Activated naive CD8-positive, alpha-beta T cell treated with anti-CD3 and anti-CD28 coated beads, Interleukin-2, amount 50 U/mL, for 24 hours (primary cell): ENCODE data around the gene MAGOH.

Experiments
- ATAC-seq: fragments of 150-1000 bp; cut with Tn5 transposase; one replicate; pipeline ENCODE4 v1.10.0; 2021
- DNase-seq: peaks from one replicate; pipeline ENCODE4 v3.0.0; 2021
- H3K27ac Mint-ChIP-seq: one replicate; pipeline ENCODE4 v1.8.0; 2021; ENCODE audit warnings: mild to moderate bottlenecking, mixed read lengths
- H3K27me3 Mint-ChIP-seq: one replicate; pipeline ENCODE4 v1.8.0; 2021; ENCODE audit warnings: mixed read lengths
- H3K36me3 Mint-ChIP-seq: one replicate; pipeline ENCODE4 v1.8.0; 2021; ENCODE audit warnings: low read depth, mixed read lengths
- H3K4me1 Mint-ChIP-seq: one replicate; pipeline ENCODE4 v1.8.0; 2021; ENCODE audit warnings: mixed read lengths
- H3K4me3 Mint-ChIP-seq: one replicate; pipeline ENCODE4 v1.8.0; 2021; ENCODE audit warnings: mild to moderate bottlenecking, moderate library complexity, mixed read lengths
- H3K9me3 Mint-ChIP-seq: one replicate; pipeline ENCODE4 v1.8.0; 2021; ENCODE audit warnings: mixed read lengths

Gene MAGOH

DNA sequence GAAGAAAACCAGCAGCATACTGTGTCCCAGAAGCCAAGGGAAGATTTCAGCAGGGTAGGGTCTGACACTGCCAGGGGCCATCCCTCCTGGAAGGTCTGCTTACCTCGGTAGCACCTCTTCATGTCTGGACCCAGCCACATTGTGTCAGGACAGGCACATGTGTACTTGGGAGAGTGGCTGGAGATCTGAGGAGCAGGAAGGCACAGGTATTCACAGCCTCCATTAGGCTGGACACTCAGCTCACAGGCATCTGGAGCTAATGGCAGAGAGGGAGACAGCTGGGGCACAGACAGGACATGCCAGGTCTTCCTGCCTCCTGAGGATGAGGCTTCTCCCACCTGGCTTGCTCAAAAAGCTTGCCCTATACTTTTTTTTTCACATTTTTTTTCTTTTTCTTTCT, 19.9 kb upstream of the MAGOH start:
- H3K4me3 Mint-ChIP-seq = no peak overlapping the region
- peaks cover 63% of the 10 kb centered on the region for H3K36me3 Mint-ChIP-seq
- no peak overlapping the region for H3K27ac Mint-ChIP-seq
- DNase-seq (no peak), ATAC-seq (no peak)
- H3K9me3 Mint-ChIP-seq = no peaks in the 10 kb centered on the region
- no peaks in the 10 kb centered on the region for H3K4me1 Mint-ChIP-seq
- no peaks in the 10 kb centered on the region for H3K27me3 Mint-ChIP-seq

DNA sequence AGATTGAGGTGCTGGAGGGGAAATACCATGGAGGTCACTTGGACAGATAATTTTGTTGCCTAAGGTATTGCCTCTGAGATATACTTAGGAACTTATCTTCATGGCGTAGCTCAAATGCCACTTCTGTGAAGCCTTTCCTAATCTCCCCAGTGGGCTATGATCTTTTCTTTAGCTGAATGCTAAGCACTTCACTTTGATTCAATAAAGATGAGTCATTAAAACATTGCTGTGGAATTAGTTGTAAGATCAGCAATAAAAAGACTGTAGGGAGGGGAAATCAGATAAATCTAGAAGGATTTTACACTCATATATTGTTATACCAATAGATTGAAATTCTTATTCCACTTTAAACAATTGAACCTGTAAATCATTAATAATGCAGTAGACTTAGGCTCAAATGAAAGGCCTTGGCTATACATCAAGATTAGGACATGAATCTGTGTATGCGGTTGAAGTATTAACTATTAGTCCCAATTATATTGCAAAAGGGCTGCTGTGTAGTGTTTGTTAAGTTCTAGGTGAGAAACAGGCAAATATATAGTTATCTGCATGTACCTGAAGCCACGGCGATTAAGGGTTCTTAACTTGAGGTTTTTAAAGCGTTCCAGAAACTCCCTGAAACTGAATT, 19.2 kb upstream of the MAGOH start:
- H3K9me3 Mint-ChIP-seq = no peaks in the 10 kb centered on the region
- no peaks in the 10 kb centered on the region for H3K27me3 Mint-ChIP-seq
- DNase-seq (no peak), ATAC-seq (no peak)
- H3K36me3 Mint-ChIP-seq = peaks cover 64% of the 10 kb centered on the region
- H3K4me1 Mint-ChIP-seq = no peaks in the 10 kb centered on the region
- H3K27ac Mint-ChIP-seq = peak overlapping the region; percentile 30
- no peak overlapping the region for H3K4me3 Mint-ChIP-seq

GRCh38 chr1:53256511-53257453, 18.5 kb upstream of the MAGOH start:
- DNase-seq (no peak), ATAC-seq (no peak)
- Mint-ChIP-seq H3K27me3 (no peaks in the 10 kb centered on the region), H3K4me1 (no peaks in the 10 kb centered on the region), H3K9me3 (no peaks in the 10 kb centered on the region), H3K4me3 (no peak overlapping the region), H3K36me3 (peaks cover 66% of the 10 kb centered on the region), H3K27ac (peak overlapping the region; percentile 30)

DNA sequence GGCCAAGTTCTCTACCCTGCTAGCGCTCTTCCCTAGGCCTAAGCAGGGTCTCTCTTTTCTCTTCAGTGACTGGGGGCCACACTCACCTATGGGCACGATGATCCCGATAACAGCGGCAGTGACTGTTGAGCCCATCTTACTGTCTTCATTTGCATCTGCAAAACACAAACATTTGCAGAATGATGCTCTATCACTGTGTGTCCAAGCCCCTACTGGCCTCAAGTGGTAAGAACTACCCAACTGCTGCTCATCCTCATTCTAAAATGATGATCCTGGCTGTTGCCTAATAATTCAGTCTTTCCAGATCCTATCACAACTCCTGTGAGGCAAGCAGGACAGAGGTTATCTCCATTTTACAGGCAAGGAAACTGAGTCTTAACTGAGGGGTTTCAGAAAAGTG, 16.7 kb upstream of the MAGOH start:
- DNase-seq (no peak), ATAC-seq (no peak)
- peaks cover 66% of the 10 kb centered on the region for H3K36me3 Mint-ChIP-seq
- H3K4me1 Mint-ChIP-seq = no peaks in the 10 kb centered on the region
- no peaks in the 10 kb centered on the region for H3K9me3 Mint-ChIP-seq
- H3K4me3 Mint-ChIP-seq = no peak overlapping the region
- H3K27ac Mint-ChIP-seq = no peak overlapping the region
- H3K27me3 Mint-ChIP-seq = no peaks in the 10 kb centered on the region

DNA sequence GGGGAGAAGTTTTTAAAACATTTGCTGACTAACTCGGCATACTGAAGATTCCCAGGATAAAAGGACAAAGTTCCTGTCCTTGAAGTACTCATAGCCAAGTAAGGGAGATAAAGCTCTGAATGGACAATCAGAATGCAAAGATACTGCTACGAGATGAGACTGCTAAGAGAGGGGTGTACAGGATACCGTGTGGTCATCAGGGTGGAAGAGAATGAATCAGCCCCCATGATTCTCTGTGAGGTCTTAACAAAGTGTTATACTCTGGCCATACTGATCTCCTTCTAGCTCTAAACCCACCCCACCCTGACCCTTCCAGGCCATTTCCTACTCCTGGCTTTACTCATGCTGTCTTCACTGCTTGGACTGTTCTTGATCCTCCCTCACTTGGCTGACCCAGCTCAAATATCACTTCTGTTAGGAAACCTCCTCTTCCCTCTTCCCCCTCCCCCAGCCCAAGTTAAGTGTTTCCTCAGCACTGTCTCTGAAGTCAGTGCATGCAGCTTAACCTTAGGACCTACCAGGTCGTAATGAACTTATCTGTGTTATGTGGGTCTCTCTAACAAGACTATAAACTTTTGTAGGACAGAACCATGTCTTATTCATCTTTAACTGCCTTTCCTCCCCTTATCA, 15.8 kb upstream of the MAGOH start:
- H3K4me3 Mint-ChIP-seq = no peak overlapping the region

GRCh38 chr1:53250325-53250724, 12.0 kb upstream of the MAGOH start:
- no peak overlapping the region for H3K27ac Mint-ChIP-seq
- H3K4me3 Mint-ChIP-seq = no peak overlapping the region
- no peaks in the 10 kb centered on the region for H3K9me3 Mint-ChIP-seq
- DNase-seq (no peak), ATAC-seq (no peak)
- peaks cover 54% of the 10 kb centered on the region for H3K36me3 Mint-ChIP-seq
- no peaks in the 10 kb centered on the region for H3K4me1 Mint-ChIP-seq
- no peaks in the 10 kb centered on the region for H3K27me3 Mint-ChIP-seq

More for the DNA sequence above, 15.8 kb upstream of the MAGOH start:
- Mint-ChIP-seq H3K27me3 (no peaks in the 10 kb centered on the region), H3K4me1 (no peaks in the 10 kb centered on the region), H3K36me3 (peaks cover 62% of the 10 kb centered on the region), H3K9me3 (no peaks in the 10 kb centered on the region), H3K27ac (no peak overlapping the region)
- ATAC-seq (no peak), DNase-seq (no peak)

DNA sequence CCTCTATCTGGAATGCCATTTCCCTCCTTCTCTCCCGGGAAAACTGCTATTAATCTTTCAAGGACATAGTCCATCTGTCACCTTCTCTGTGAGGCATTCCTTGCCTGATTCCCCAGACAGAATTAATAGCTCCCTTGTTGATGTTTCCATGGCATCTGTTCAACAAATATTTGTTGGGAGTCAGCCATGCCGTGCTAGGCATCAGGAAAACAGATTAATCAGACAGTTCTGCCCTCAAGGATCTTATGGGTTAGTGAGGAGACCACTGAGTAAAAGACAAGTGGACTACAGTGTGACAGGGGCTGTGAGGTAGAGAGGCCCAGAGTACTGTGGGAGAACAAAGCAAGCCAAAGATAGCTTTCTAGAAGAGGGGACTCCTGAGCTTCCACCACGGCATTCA, 11.4 kb upstream of the MAGOH start:
- Mint-ChIP-seq H3K9me3 (no peaks in the 10 kb centered on the region), H3K4me3 (no peak overlapping the region), H3K27ac (no peak overlapping the region), H3K36me3 (peaks cover 54% of the 10 kb centered on the region), H3K4me1 (no peaks in the 10 kb centered on the region), H3K27me3 (no peaks in the 10 kb centered on the region)
- ATAC-seq = no peak
- DNase-seq = no peak

GRCh38 chr1:53246261-53247134, 8.2 kb upstream of the MAGOH start:
- Mint-ChIP-seq H3K27me3 (no peaks in the 10 kb centered on the region), H3K27ac (no peak overlapping the region), H3K36me3 (peaks cover 48% of the 10 kb centered on the region), H3K9me3 (no peaks in the 10 kb centered on the region), H3K4me3 (no peak overlapping the region), H3K4me1 (no peaks in the 10 kb centered on the region)
- DNase-seq (no peak), ATAC-seq (no peak)

DNA sequence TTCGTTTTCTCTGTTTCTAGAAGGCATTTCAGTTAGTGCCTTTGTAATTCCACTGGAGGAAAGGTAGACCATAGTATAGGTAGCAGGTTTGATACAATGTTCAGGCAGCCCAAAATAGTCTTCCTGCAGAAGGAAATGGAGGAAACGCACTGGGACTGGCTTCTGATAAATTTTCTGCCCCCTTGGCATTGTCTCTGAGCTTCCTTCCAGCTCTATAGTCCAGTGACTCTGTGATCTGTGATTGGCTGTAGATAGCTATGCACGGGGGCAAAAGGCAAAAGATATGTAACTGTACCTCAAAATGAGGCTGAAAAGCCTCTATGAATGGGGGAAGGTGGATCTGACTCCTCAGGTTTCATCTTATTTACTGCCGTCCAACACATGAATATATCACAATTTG, 5.8 kb upstream of the MAGOH start:
- peaks cover 33% of the 10 kb centered on the region for H3K36me3 Mint-ChIP-seq
- DNase-seq (no peak), ATAC-seq (no peak)
- peaks cover 1% of the 10 kb centered on the region for H3K4me1 Mint-ChIP-seq
- no peak overlapping the region for H3K27ac Mint-ChIP-seq
- H3K27me3 Mint-ChIP-seq = no peaks in the 10 kb centered on the region
- H3K4me3 Mint-ChIP-seq = no peak overlapping the region
- H3K9me3 Mint-ChIP-seq = no peaks in the 10 kb centered on the region

DNA sequence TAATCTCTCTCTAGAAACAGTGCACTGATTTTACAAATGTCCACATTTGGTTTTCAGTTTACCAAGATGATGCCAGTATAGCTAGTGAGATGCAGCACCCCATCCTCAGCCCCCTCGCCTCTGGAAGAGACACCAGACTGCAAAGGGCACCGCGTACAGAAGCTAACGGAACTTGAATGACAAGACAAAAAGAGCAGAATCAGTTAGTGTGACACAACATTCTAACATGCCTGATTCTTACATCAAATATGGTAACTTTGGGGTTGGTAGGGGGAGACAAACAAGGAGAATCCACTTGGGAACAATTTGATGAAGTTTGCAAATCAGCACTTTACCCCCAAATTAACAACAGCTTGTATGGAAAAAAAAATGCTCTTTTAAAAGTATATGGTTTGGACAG, 4.1 kb upstream of the MAGOH start:
- no peak overlapping the region for H3K4me3 Mint-ChIP-seq
- H3K27me3 Mint-ChIP-seq = peaks cover 2% of the 10 kb centered on the region
- peaks cover 32% of the 10 kb centered on the region for H3K36me3 Mint-ChIP-seq
- no peak overlapping the region for H3K27ac Mint-ChIP-seq
- peaks cover 16% of the 10 kb centered on the region for H3K4me1 Mint-ChIP-seq
- DNase-seq (no peak), ATAC-seq (no peak)
- H3K9me3 Mint-ChIP-seq = no peaks in the 10 kb centered on the region

DNA sequence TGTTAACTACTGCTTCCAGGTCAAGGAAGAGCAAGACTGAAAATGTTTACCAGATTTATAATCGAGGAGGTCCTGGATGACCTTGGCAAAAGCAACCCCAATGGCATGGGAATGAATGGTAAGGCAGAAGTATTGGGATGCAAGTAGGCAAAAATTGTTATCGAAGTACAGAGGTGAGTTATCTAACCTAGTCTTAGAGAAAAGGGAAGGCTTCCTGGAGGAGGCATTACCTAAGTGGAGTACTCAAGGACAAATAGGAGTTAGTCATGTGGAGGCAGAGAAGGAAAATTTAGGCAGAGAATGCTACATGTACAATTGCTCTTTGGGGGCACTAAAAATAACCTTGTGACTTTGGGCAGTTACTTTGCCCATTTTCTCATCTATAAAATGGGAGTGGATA, 3.5 kb upstream of the MAGOH start:
- Mint-ChIP-seq H3K36me3 (peaks cover 28% of the 10 kb centered on the region), H3K4me1 (peaks cover 18% of the 10 kb centered on the region), H3K27ac (no peak overlapping the region), H3K27me3 (peaks cover 2% of the 10 kb centered on the region), H3K9me3 (no peaks in the 10 kb centered on the region), H3K4me3 (no peak overlapping the region)
- DNase-seq (no peak), ATAC-seq (no peak)

GRCh38 chr1:53237638-53238037, 680 bp downstream of the MAGOH start:
- DNase-seq (no peak), ATAC-seq (no peak)
- peaks cover 2% of the 10 kb centered on the region for H3K27me3 Mint-ChIP-seq
- H3K4me3 Mint-ChIP-seq = peak overlapping the region; percentile 97
- H3K27ac Mint-ChIP-seq = peak overlapping the region; percentile 94
- H3K9me3 Mint-ChIP-seq = no peaks in the 10 kb centered on the region
- peaks cover 28% of the 10 kb centered on the region for H3K4me1 Mint-ChIP-seq
- peaks cover 34% of the 10 kb centered on the region for H3K36me3 Mint-ChIP-seq

DNA sequence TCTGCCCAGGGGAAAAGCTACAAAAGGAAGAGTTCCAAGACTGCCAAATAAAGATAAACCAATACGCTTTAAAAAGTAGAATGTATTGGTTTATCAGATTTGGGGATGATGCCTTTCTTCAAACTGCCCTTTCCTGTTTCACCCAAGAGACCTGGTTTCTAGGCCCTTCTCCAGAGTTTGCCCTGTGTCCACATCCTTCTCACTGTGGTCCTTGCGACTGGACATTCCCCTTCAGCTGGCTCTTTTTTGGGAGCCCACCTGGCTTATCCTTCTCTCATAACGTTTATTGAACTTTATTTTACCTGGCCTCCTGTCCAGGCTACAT, 17.4 kb downstream of the MAGOH start:
- H3K4me1 Mint-ChIP-seq = peaks cover 28% of the 10 kb centered on the region
- peak overlapping the region; percentile 95 for H3K27ac Mint-ChIP-seq
- H3K36me3 Mint-ChIP-seq = peaks cover 14% of the 10 kb centered on the region
- no peak for ATAC-seq
- peak overlapping the region; percentile 90 for H3K4me3 Mint-ChIP-seq
- H3K9me3 Mint-ChIP-seq = no peaks in the 10 kb centered on the region
- no peak for DNase-seq
- no peaks in the 10 kb centered on the region for H3K27me3 Mint-ChIP-seq

GRCh38 chr1:53220171-53220961, 18.0 kb downstream of the MAGOH start, which contains the start of gene CZIB:
TSS of gene CZIB (minus strand) at chr1:53220634. CDS start at chr1:53220575, 59 bp downstream.
- Mint-ChIP-seq H3K9me3 (no peaks in the 10 kb centered on the region), H3K4me1 (peaks cover 28% of the 10 kb centered on the region), H3K27me3 (no peaks in the 10 kb centered on the region), H3K36me3 (peaks cover 14% of the 10 kb centered on the region), H3K4me3 (peak within 1 kb of the TSS; percentile 90), H3K27ac (peak within 1 kb of the TSS; percentile 95)
- DNase-seq (peak; percentile 97), ATAC-seq (peak; percentile 94)
